Measurements from ENCODE around the gene PFKL. TPM values are rescaled to one million over a fixed set of nuclear protein-coding genes. Genes with fewer than 3 reads are reported as not detected.

PFKL gene
- total and polyA plus RNA-seq, 2 of the 8 experiments (the other 6 are each of a cell fraction or from before 2014, with no cell fraction given), result 80.2 to 82.3 TPM

- no peak for TF ChIP-seq KDM4A (IDR thresholded peaks at IDR 0.05; ENCODE audit: low read depth, low read length, severe bottlenecking)
- TF ChIP-seq TAF1 (IDR thresholded peaks at IDR 0.05; ENCODE audit: low read depth, low read length), result no peak
- no peak for TF ChIP-seq CHD1 (IDR thresholded peaks at IDR 0.05; ENCODE audit: low read depth, low read length)
- no peak for TF ChIP-seq RXRA (IDR thresholded peaks at IDR 0.05; ENCODE audit: insufficient read depth, low read depth, low read length)
- no peak for TF ChIP-seq EGR1 (IDR thresholded peaks at IDR 0.05; ENCODE audit: borderline replicate concordance, low read depth, low read length)
- no peak for TF ChIP-seq MAFK (IDR thresholded peaks at IDR 0.05; ENCODE audit: low read depth, low read length)
- no peak for TF ChIP-seq RFX5 (IDR thresholded peaks at IDR 0.05; ENCODE audit: borderline replicate concordance, low read depth, low read length)
- TF ChIP-seq POU5F1 (IDR thresholded peaks at IDR 0.05; ENCODE audit: low read depth, low read length), result no peak
- TF ChIP-seq RBBP5 (IDR thresholded peaks at IDR 0.05; ENCODE audit: borderline replicate concordance, low read depth, low read length), result no peak
- TF ChIP-seq GABPA (IDR thresholded peaks at IDR 0.05; ENCODE audit: borderline replicate concordance, insufficient read depth, low read length), result no peak
Measured at GRCh38 chr21:44337449-44337848, 37.6 kb downstream of the PFKL start (continued).

All from H1 (cell line).